H9 (cell line): Measurements from ENCODE around the gene PTPRK. TPM values are rescaled to one million over a fixed set of nuclear protein-coding genes. Genes with fewer than 3 reads are reported as not detected.

Experiments
- DNase-seq: peaks from one replicate; pipeline ENCODE4 v3.0.0-alpha.2; 2017
- H2AFZ ChIP-seq: one replicate; pipeline ENCODE4 v1.6.1; 2013; ENCODE audit warnings: mild to moderate bottlenecking, low read length, control low read depth, moderate library complexity
- H2AK5ac ChIP-seq: 2 replicates; pipeline ENCODE4 v1.6.1; 2013; ENCODE audit warnings: low read length, control low read depth, mixed read lengths; ENCODE audit not compliant: insufficient read length
- H2BK120ac ChIP-seq: one replicate; pipeline ENCODE4 v1.6.1; 2013; ENCODE audit warnings: low read depth, mild to moderate bottlenecking, low read length, control low read depth, inconsistent platforms; ENCODE audit not compliant: poor library complexity, severe bottlenecking
- H2BK12ac ChIP-seq: 2 replicates; pipeline ENCODE4 v1.6.1; 2013; ENCODE audit warnings: low read length, control low read depth, mixed read lengths, low read depth; ENCODE audit not compliant: insufficient read length
- H2BK15ac ChIP-seq: 2 replicates; pipeline ENCODE4 v1.6.1; 2013; ENCODE audit warnings: low read depth, low read length, control low read depth
- H2BK20ac ChIP-seq: one replicate; pipeline ENCODE4 v1.6.1; 2013; ENCODE audit warnings: low read depth, mild to moderate bottlenecking, low read length, control low read depth, inconsistent platforms; ENCODE audit not compliant: poor library complexity, severe bottlenecking
- H2BK5ac ChIP-seq: 2 replicates; pipeline ENCODE4 v1.6.1; 2013; ENCODE audit warnings: low read length, control low read depth, mixed read lengths; ENCODE audit not compliant: insufficient read length
- H3K14ac ChIP-seq: 2 replicates; pipeline ENCODE4 v1.6.1; 2013; ENCODE audit warnings: low read length, control low read depth; ENCODE audit not compliant: insufficient read depth
- H3K18ac ChIP-seq: 2 replicates; pipeline ENCODE4 v1.6.1; 2013; ENCODE audit warnings: low read depth, mild to moderate bottlenecking, mixed read lengths, low read length, control low read depth; ENCODE audit not compliant: insufficient read length
- H3K23ac ChIP-seq: 2 replicates; pipeline ENCODE4 v1.6.1; 2013; ENCODE audit warnings: low read length, control low read depth, mixed read lengths, low read depth; ENCODE audit not compliant: insufficient read length
- H3K23me2 ChIP-seq: 2 replicates; pipeline ENCODE4 v1.6.1; 2013; ENCODE audit warnings: low read depth, mild to moderate bottlenecking, mixed read lengths, low read length, control low read depth; ENCODE audit not compliant: insufficient read length, poor library complexity, severe bottlenecking
- H3K27ac ChIP-seq: 2 replicates; pipeline ENCODE4 v1.5.1; 2013; ENCODE audit warnings: low read length, control low read depth, mixed read lengths, low read depth; ENCODE audit not compliant: insufficient read length
- H3K27me3 ChIP-seq: 2 replicates; pipeline ENCODE4 v1.6.1; 2013; ENCODE audit warnings: low read length, control low read depth, inconsistent platforms; ENCODE audit not compliant: insufficient read depth
- H3K4ac ChIP-seq: 2 replicates; pipeline ENCODE4 v1.6.1; 2013; ENCODE audit warnings: low read depth, mild to moderate bottlenecking, control low read depth, inconsistent platforms, low read length, moderate library complexity
- H3K4me1 ChIP-seq: 2 replicates; pipeline ENCODE4 v1.6.1; 2013; ENCODE audit warnings: low read length, control low read depth, inconsistent platforms; ENCODE audit not compliant: insufficient read depth
- H3K4me2 ChIP-seq: 2 replicates; pipeline ENCODE4 v1.6.1; 2013; ENCODE audit warnings: low read length, control low read depth, mixed read lengths; ENCODE audit not compliant: insufficient read length, insufficient read depth
- H3K56ac ChIP-seq: 2 replicates; pipeline ENCODE4 v1.6.1; 2013; ENCODE audit warnings: low read depth, mild to moderate bottlenecking, mixed read lengths, low read length, control low read depth; ENCODE audit not compliant: insufficient read length
- H3K79me1 ChIP-seq: 2 replicates; pipeline ENCODE4 v1.6.1; 2013; ENCODE audit warnings: low read depth, mild to moderate bottlenecking, moderate library complexity, low read length, control low read depth, inconsistent platforms; ENCODE audit not compliant: insufficient read depth, poor library complexity, severe bottlenecking
- H3K79me2 ChIP-seq: 2 replicates; pipeline ENCODE4 v1.6.1; 2013; ENCODE audit warnings: low read length, control low read depth, inconsistent platforms; ENCODE audit not compliant: insufficient read depth
- H3K9ac ChIP-seq: 2 replicates; pipeline ENCODE4 v1.6.1; 2013; ENCODE audit warnings: low read length, control low read depth, mixed read lengths; ENCODE audit not compliant: insufficient read length; ENCODE audit errors: extremely low read depth
- H3K9me3 ChIP-seq: one replicate; pipeline ENCODE4 v1.6.1; 2013; ENCODE audit warnings: low read depth, low read length, inconsistent platforms; ENCODE audit not compliant: control insufficient read depth
- H3T11ph ChIP-seq: one replicate; pipeline ENCODE4 v1.6.1; 2013; ENCODE audit warnings: mild to moderate bottlenecking, low read length, control low read depth, inconsistent platforms
- H4K20me1 ChIP-seq: one replicate; pipeline ENCODE4 v1.6.1; 2013; ENCODE audit not compliant: control insufficient read depth, insufficient read length, insufficient read depth
- H4K5ac ChIP-seq: 2 replicates; pipeline ENCODE4 v1.6.1; 2013; ENCODE audit warnings: low read depth, mild to moderate bottlenecking, mixed read lengths, low read length, control low read depth; ENCODE audit not compliant: insufficient read length
- H4K8ac ChIP-seq: replicated peaks from 2 replicates; pipeline ENCODE4 v1.6.1; 2013; ENCODE audit warnings: low read length, control low read depth, mixed read lengths, low read depth; ENCODE audit not compliant: insufficient read length
- H4K91ac ChIP-seq: 2 replicates; pipeline ENCODE4 v1.6.1; 2013; ENCODE audit warnings: low read depth, mild to moderate bottlenecking, moderate library complexity, mixed read lengths, low read length, control low read depth; ENCODE audit not compliant: insufficient read length
- H3K27ac Mint-ChIP-seq, 3 experiments: 2 replicates in 2 of 3; 3 replicates in 1 of 3; pipeline ENCODE4 v1.8.0; 2020 to 2021; ENCODE audit warnings: mixed read lengths in 3 of 3, mild to moderate bottlenecking in 1 of 3, moderate library complexity in 1 of 3
- H3K27me3 Mint-ChIP-seq: 2 replicates; pipeline ENCODE4 v1.8.0; 2021; ENCODE audit warnings: low read depth, mild to moderate bottlenecking, moderate library complexity, mixed read lengths
- H3K36me3 Mint-ChIP-seq, 3 experiments: 2 replicates in 2 of 3; 3 replicates in 1 of 3; pipeline ENCODE4 v1.8.0; 2020 to 2021; ENCODE audit warnings: low read depth in 3 of 3, mixed read lengths in 3 of 3; ENCODE audit not compliant: insufficient read depth in 1 of 3
- H3K4me1 Mint-ChIP-seq, 2 experiments: 2 replicates each; pipeline ENCODE4 v1.8.0; 2020; ENCODE audit warnings: mixed read lengths in 2 of 2
- H3K4me3 Mint-ChIP-seq, 2 experiments: 2 replicates in 1 of 2; 3 replicates in 1 of 2; pipeline ENCODE4 v1.8.0; 2020 to 2021; ENCODE audit warnings: mild to moderate bottlenecking in 2 of 2, mixed read lengths in 2 of 2, moderate library complexity in 1 of 2
- H3K9me3 Mint-ChIP-seq, 2 experiments: 2 replicates in 1 of 2; 3 replicates in 1 of 2; pipeline ENCODE4 v1.8.0; 2020; ENCODE audit warnings: mild to moderate bottlenecking in 2 of 2, mixed read lengths in 2 of 2, moderate library complexity in 1 of 2
- WGBS: extraction: QIAGEN DNeasy Blood & Tissue Kit; methylation state at CpG from one replicate; pipeline ENCODE4 v1.1.7; 2013; ENCODE audit warnings: missing lambda C conversion rate, low lambda C conversion rate, mixed read lengths; ENCODE audit not compliant: insufficient read length; ENCODE audit errors: extremely low coverage; 5-methylcytosine and 5-hydroxymethylcytosine counted together
- total RNA-seq: library from RNA; stranded (reverse); gene quantifications from 2 replicates; pipeline ENCODE4 v1.2.1, GENCODE V29; 2021
- TF ChIP-seq, protein P1 (sequence below): fragments of 200-600 bp; sonication (generic); conservative IDR thresholded peaks from 3 replicates; pipeline ENCODE4 v1.8.0; 2021; ENCODE audit warnings: antibody characterized with exemption, mild to moderate bottlenecking

Gene PTPRK
- total RNA-seq, 1 experiment from 2014 or later = 47.9 TPM

DNA sequence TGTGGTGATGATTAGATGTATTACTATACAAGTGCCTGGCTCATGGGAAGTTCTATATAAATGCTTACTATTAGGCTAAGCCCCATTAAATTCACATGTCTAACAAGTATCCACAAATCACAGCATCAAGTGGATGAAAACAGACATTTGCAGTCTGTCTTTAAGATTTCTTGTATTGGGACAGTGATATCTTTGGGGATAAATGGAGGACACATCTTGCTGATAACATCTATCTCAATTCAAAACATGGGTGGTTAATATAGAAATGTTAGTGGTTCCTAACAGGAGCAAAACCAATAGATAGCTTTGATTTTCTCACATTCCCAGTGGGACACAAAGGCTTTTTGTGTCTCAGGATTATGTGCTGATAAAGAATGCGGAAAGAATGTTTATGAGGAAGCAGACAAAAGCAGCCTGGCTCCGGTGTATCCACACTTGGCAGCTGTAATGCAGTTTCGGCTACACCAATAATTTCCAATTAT is 29.3 kb downstream of the PTPRK start:
- H3K27ac ChIP-seq = no peak overlapping the region
- DNase-seq = no peak

More for the DNA sequence above, 29.3 kb downstream of the PTPRK start:
- Histone ChIP-seq H3T11ph (no peak overlapping the region), H2AFZ (no peak overlapping the region), H4K91ac (no peak overlapping the region), H3K4ac (no peak overlapping the region), H4K20me1 (no peaks in the 10 kb centered on the region), H2BK20ac (no peak overlapping the region), H3K79me1 (peaks cover 2% of the 10 kb centered on the region), H2BK5ac (no peak overlapping the region), H4K8ac (no peak overlapping the region), H3K14ac (no peak overlapping the region), H3K4me1 (peaks cover 6% of the 10 kb centered on the region; the same call in 1 of the 2 replicates), H2BK12ac (no peak overlapping the region), H3K4me2 (peak overlapping the region; percentile 14), H2BK120ac (no peak overlapping the region), H2AK5ac (no peak overlapping the region), H3K79me2 (peaks cover 2% of the 10 kb centered on the region; the same call in 1 of the 2 replicates), H3K18ac (no peak overlapping the region), H3K9ac (no peak overlapping the region), H3K56ac (no peak overlapping the region), H3K23ac (no peak overlapping the region), H2BK15ac (no peak overlapping the region), H3K27me3 (no peaks in the 10 kb centered on the region), H4K5ac (no peak overlapping the region), H3K9me3 (no peaks in the 10 kb centered on the region), H3K23me2 (no peaks in the 10 kb centered on the region)
- no CpG with 5 or more reads among the region's 3 CpGs for WGBS
- no peaks in the 10 kb centered on the region; a peak in 1 of 5 replicates for H3K9me3 Mint-ChIP-seq
- peaks cover 51 to 53% of the 10 kb centered on the region in 2 experiments for H3K4me1 Mint-ChIP-seq
- peaks cover 0 to 6% (median 0%) of the 10 kb centered on the region in 3 experiments; a peak in 3 of 7 replicates for H3K36me3 Mint-ChIP-seq
- TF ChIP-seq, protein P1, sequence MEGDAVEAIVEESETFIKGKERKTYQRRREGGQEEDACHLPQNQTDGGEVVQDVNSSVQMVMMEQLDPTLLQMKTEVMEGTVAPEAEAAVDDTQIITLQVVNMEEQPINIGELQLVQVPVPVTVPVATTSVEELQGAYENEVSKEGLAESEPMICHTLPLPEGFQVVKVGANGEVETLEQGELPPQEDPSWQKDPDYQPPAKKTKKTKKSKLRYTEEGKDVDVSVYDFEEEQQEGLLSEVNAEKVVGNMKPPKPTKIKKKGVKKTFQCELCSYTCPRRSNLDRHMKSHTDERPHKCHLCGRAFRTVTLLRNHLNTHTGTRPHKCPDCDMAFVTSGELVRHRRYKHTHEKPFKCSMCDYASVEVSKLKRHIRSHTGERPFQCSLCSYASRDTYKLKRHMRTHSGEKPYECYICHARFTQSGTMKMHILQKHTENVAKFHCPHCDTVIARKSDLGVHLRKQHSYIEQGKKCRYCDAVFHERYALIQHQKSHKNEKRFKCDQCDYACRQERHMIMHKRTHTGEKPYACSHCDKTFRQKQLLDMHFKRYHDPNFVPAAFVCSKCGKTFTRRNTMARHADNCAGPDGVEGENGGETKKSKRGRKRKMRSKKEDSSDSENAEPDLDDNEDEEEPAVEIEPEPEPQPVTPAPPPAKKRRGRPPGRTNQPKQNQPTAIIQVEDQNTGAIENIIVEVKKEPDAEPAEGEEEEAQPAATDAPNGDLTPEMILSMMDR = no peak
- peak overlapping the region in 2 of 3 experiments; percentile 17 to 38; a peak in 2 of 7 replicates for H3K27ac Mint-ChIP-seq
- no peaks in the 10 kb centered on the region for H3K27me3 Mint-ChIP-seq
- no peak overlapping the region for H3K4me3 Mint-ChIP-seq
